Lower leg skin (tissue), 4 donors: Measurements from ENCODE around the gene EML1. TPM values are rescaled to one million over a fixed set of nuclear protein-coding genes. Genes with fewer than 3 reads are reported as not detected.

Experiments
- DNase-seq, 2 donors: peaks; one replicate each; pipeline ENCODE4 v3.0.0-alpha.2; 2019; ENCODE audit warnings: low spot score in 2 of 2
- H3K4me3 ChIP-seq: fragments of 200-600 bp; sonication (generic); 2 replicates; pipeline ENCODE4 v1.5.1; 2017; ENCODE audit warnings: mild to moderate bottlenecking, low read depth; ENCODE audit not compliant: poor library complexity, severe bottlenecking
- CTCF ChIP-seq, 3 donors: fragments of 450-650 bp; IDR thresholded peaks; one replicate each; pipeline ENCODE4 v1.5.1; 2016; ENCODE audit warnings: antibody characterized with exemption in 3 of 3, mild to moderate bottlenecking in 3 of 3, moderate library complexity in 2 of 3
- POLR2A ChIP-seq, 2 donors: fragments of 450-650 bp; IDR thresholded peaks; one replicate each; pipeline ENCODE4 v1.6.1; 2016 to 2017; ENCODE audit warnings: antibody characterized with exemption in 2 of 2, mild to moderate bottlenecking in 1 of 2, moderate library complexity in 1 of 2
- WGBS, 2 donors: methylation state at CpG; one replicate each; pipeline ENCODE4 v1.1.5; 2018; 5-methylcytosine and 5-hydroxymethylcytosine counted together
- intact Hi-C: fragments of 100-400 bp; cut with DNase I; formaldehyde crosslinking; loops from one replicate; pipeline ENCODE4 v1.15.0; 2023; ENCODE audit warnings: low total_unique reads
- total RNA-seq, 4 donors: library from RNA; depleted of rRNA; stranded (reverse); fragments of >200 nt; gene quantifications; one replicate each; pipeline ENCODE4 v1.1.0, GENCODE V29; 2016

The EML1 gene
- total RNA-seq, 4 donors from 2014 or later, result 10.7 to 24.7 (median 21.3) TPM

DNA sequence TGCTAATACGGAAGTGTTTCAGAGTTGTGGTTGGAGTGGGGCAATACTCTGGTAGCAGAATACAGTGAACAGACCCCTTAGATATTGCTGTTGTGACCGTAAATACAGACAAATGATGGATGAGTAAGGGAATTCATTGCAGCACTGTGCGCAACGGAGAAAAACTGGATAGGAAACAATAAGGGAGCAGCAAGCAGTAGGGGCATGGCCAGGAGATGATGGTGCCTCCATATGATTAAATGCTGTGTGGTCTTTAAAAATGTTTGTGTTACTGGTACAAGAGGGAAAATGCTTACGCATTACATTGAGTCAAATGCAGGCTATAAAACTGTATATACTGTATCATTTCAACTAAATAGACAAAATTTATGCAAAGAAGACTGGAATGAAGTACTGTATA, 61.6 kb downstream of the EML1 start:
- 74 to 93% methylated on average over 5 of the region's 5 CpGs for WGBS, 2 donors
- intact Hi-C loops, result loop anchor here (10.0 kb wide), 1 partner anchor 1680 kb away; no protein-coding TSS in a partner anchor
- H3K4me3 ChIP-seq, result no peak overlapping the region

GRCh38 chr14:99855271-99855670, 62.1 kb downstream of the EML1 start:
- intact Hi-C loops, result loop anchor here (10.0 kb wide), 1 partner anchor 1680 kb away; no protein-coding TSS in a partner anchor
- TF ChIP-seq CTCF (IDR thresholded peaks at IDR 0.05), result no peak
- no peak overlapping the region for H3K4me3 ChIP-seq
- DNase-seq, result no peak

More for the DNA sequence above, 61.6 kb downstream of the EML1 start:
- no peak for DNase-seq
- TF ChIP-seq CTCF (IDR thresholded peaks at IDR 0.05), result no peak
- no peak for TF ChIP-seq POLR2A (IDR thresholded peaks at IDR 0.05)

GRCh38 chr14:99857551-99857950, 64.3 kb downstream of the EML1 start:
- no peak overlapping the region for H3K4me3 ChIP-seq
- TF ChIP-seq CTCF (IDR thresholded peaks at IDR 0.05) (no peak), POLR2A (IDR thresholded peaks at IDR 0.05) (no peak)
- WGBS, 2 donors, result 96 to 100% methylated on average over 1 of the region's 1 CpG
- intact Hi-C loops, result loop anchor here (10.0 kb wide), 1 partner anchor 1683 kb away; no protein-coding TSS in a partner anchor
- no peak for DNase-seq

DNA sequence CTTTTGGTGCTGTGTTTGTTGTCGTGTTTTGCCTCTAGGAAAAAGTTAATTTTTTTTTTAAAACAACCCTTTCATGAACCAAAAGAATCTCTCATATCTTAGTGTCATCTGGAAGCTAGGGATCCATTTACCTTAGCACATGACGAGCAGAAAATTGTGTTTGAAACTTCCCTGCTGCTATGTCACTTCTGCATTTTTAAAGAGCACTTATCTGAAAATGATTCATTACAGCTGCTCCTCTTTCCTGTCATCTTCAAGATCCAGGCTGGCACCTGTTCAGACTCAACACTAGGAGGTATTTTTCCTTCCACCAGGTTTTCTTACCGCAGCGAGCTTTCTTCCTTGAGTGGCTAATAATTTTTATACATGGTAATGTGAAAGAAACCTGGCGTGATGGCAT, 67.0 kb downstream of the EML1 start:
- TF ChIP-seq CTCF (IDR thresholded peaks at IDR 0.05) (no peak), POLR2A (IDR thresholded peaks at IDR 0.05) (no peak)
- intact Hi-C loops, result no loop called here
- H3K4me3 ChIP-seq, result no peak overlapping the region
- 71 to 73% methylated on average over 5 of the region's 5 CpGs for WGBS, 2 donors
- DNase-seq, result no peak

- H3K4me3 ChIP-seq, result no peak overlapping the region
- WGBS, 2 donors, result 82 to 92% methylated on average over 4 of the region's 4 CpGs
- intact Hi-C loops, result no loop called here
- TF ChIP-seq CTCF (IDR thresholded peaks at IDR 0.05) (no peak), POLR2A (IDR thresholded peaks at IDR 0.05) (no peak)
- no peak for DNase-seq
Measured at GRCh38 chr14:99862136-99862535, 68.9 kb downstream of the EML1 start.

DNA sequence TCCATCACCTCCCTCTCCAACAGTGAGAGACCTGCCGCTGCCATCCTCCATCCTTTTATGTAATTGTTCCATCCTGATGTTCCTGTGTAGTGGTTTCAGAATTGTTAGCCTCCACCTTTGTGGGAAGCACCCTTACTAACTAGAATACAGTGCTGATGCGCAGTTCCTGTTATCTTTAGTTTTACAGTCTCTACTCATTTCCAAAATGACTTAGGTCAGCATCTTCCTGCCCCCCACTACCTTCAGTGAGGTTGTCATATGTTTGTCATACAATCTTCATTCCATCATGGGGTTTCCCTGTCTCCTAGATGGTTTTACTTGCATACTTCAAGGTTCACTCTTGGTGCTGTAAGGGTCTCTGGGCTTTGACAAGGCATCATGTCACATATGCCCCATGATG, 69.8 kb downstream of the EML1 start:
- no peak for DNase-seq
- intact Hi-C loops, result no loop called here
- no peak overlapping the region for H3K4me3 ChIP-seq
- WGBS, 2 donors, result 94 to 96% methylated on average over 2 of the region's 2 CpGs
- TF ChIP-seq CTCF (IDR thresholded peaks at IDR 0.05) (no peak), POLR2A (IDR thresholded peaks at IDR 0.05) (no peak)
